Measurements from ENCODE around the gene SERPINB6. TPM values are rescaled to one million over a fixed set of nuclear protein-coding genes. Genes with fewer than 3 reads are reported as not detected.
A peak's percentile ranks its signal among the peaks of the same experiment; 100 is the strongest.
"Not testable (repeated sequence)": the region's sequence is repeated elsewhere in the genome, so short reads cannot be mapped to it uniquely, and the experiment has no call there.

SERPINB6 gene
- total and polyA plus RNA-seq, 8 donors: 79.1 to 281 (median 156) TPM

DNA sequence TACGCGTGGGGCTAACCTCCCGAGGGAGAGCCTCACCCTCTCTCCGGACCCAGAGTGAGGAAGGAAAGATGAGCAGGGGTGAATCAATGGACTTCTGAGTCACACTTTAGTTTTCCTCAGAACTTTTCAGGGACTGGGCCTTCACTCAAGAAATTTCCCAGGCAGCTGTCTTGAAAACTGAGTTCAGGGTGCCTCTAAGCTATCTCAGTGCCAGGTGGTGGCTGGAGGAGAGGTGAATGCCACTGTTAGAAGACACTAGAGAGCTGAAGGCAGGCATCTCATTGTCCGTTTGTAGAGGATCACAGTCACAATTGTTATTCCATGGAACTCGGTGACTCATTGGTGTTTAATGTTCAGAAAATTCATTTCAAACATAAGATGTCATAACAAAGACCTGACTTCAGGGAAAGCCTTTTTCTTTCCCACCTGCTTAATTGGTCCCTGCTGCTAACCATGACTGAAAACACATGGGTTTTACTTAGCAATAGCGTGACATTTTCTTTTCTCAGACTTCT, 5.3 kb upstream of the SERPINB6 start:
- intact Hi-C loops (cut with DNase I; ENCODE audit: low total_unique reads): no loop called here
- peaks cover 18 to 34% (median 20%) of the 10 kb centered on the region in 4 donors for H3K4me1 ChIP-seq
- TF ChIP-seq CTCF (IDR thresholded peaks at IDR 0.05) (no peak), POLR2AphosphoS5 (IDR thresholded peaks at IDR 0.05) (no peak), EP300 (IDR thresholded peaks at IDR 0.05) (no peak), POLR2A (IDR thresholded peaks at IDR 0.05) (no peak)
- no peak for DNase-seq
- no peak overlapping the region for H3K27ac ChIP-seq
- no peak overlapping the region for H3K4me3 ChIP-seq
- 62 to 83% (median 72%) methylated on average over 7 of the region's 7 CpGs for WGBS, 5 donors
- H3K27me3 ChIP-seq: no peaks in the 10 kb centered on the region
- H3K36me3 ChIP-seq: no peaks in the 10 kb centered on the region
- no peaks in the 10 kb centered on the region for H3K9me3 ChIP-seq

DNA sequence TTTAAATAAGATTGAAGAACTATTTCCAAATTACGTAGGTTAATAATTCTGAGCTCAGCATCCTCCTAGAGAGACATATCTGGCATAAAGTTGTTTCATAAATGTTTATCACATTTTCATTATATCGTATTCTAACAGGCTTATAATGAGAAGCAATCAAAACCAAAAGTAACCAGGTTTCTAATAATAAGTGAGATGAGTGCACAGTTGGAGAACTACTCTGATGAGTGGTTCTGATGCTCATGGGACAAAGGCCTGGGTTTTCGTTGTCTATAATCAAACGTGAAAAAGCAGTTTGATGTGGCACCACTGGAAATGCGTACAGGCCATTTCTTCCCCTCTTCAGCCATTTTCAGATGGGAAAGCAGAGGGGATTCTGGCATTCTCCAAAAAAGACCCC, 4.7 kb upstream of the SERPINB6 start:
- Histone ChIP-seq H3K4me3 (no peak overlapping the region), H3K27ac (no peak overlapping the region), H3K9me3 (no peaks in the 10 kb centered on the region), H3K4me1 (peaks cover 12 to 28% (median 16%) of the 10 kb centered on the region in 4 donors), H3K27me3 (no peaks in the 10 kb centered on the region), H3K36me3 (no peaks in the 10 kb centered on the region)
- DNase-seq: no peak
- intact Hi-C loops (cut with DNase I; ENCODE audit: low total_unique reads): no loop called here
- WGBS, 5 donors: 87 to 93% (median 93%) methylated on average over 5 of the region's 5 CpGs
- no peak for TF ChIP-seq EP300 (IDR thresholded peaks at IDR 0.05)
- no peak for TF ChIP-seq POLR2AphosphoS5 (IDR thresholded peaks at IDR 0.05)
- no peak for TF ChIP-seq CTCF (IDR thresholded peaks at IDR 0.05)
- no peak for TF ChIP-seq POLR2A (IDR thresholded peaks at IDR 0.05)

DNA sequence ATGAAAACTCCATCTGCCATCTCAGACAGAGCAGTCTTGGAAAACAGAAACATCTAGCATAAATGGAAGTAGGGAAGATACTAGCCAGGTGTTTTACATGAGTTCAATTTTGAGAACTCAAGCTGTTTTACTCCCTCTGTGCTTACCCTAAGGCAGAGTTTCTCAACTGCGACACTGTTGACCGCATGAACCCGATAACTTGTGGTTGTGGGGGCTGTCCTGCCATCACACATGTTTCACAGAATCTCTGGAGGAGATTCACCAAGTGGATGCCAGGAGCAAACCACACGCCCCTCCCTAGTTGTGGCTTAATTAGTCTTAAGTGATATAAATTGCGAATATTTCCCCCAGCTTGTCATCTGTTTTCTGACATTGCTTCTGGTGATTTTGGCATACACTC, 2.3 kb upstream of the SERPINB6 start:
- 77 to 90% (median 78%) methylated on average over 5 of the region's 5 CpGs for WGBS, 5 donors
- no peak overlapping the region for H3K4me3 ChIP-seq
- no peak overlapping the region for H3K27ac ChIP-seq
- no peaks in the 10 kb centered on the region for H3K27me3 ChIP-seq
- no peaks in the 10 kb centered on the region for H3K9me3 ChIP-seq
- peaks cover 15 to 30% (median 24%) of the 10 kb centered on the region in 4 donors for H3K4me1 ChIP-seq
- DNase-seq: no peak
- intact Hi-C loops (cut with DNase I; ENCODE audit: low total_unique reads): no loop called here
- no peaks in the 10 kb centered on the region for H3K36me3 ChIP-seq
- TF ChIP-seq EP300 (IDR thresholded peaks at IDR 0.05): no peak
- TF ChIP-seq CTCF (IDR thresholded peaks at IDR 0.05): no peak
- no peak for TF ChIP-seq POLR2A (IDR thresholded peaks at IDR 0.05)
- no peak for TF ChIP-seq POLR2AphosphoS5 (IDR thresholded peaks at IDR 0.05)

- H3K4me3 ChIP-seq; DNase-seq; H3K27ac ChIP-seq; H3K27me3 ChIP-seq; H3K9me3 ChIP-seq; H3K36me3 ChIP-seq; intact Hi-C loops (cut with DNase I; ENCODE audit: low total_unique reads): not testable (repeated sequence)
- peaks cover 15 to 34% (median 24%) of the 10 kb centered on the region in 4 donors for H3K4me1 ChIP-seq
- WGBS, 5 donors: 96 to 99% (median 97%) methylated on average over 6 of the region's 6 CpGs
Measured at GRCh38 chr6:2973180-2973579, 1.8 kb upstream of the SERPINB6 start.

GRCh38 chr6:2972685-2973084, 1.3 kb upstream of the SERPINB6 start:
- WGBS, 5 donors: 96 to 98% (median 97%) methylated on average over 5 of the region's 5 CpGs

GRCh38 chr6:2972219-2972487, 786 bp upstream of the SERPINB6 start:
- 11 to 72% (median 65%) methylated on average over 1 of the region's 1 CpG for WGBS, 5 donors
- H3K4me3 ChIP-seq: peak overlapping the region; percentile 57 to 89 (median 73)
- H3K36me3 ChIP-seq; H3K9me3 ChIP-seq; intact Hi-C loops (cut with DNase I; ENCODE audit: low total_unique reads); DNase-seq; H3K27me3 ChIP-seq: not testable (repeated sequence)
- peaks cover 15 to 41% (median 28%) of the 10 kb centered on the region in 4 donors for H3K4me1 ChIP-seq
- H3K27ac ChIP-seq: peak overlapping the region; percentile 97 to 99 (median 98)

More at GRCh38 chr6:2972685-2973084, 1.3 kb upstream of the SERPINB6 start:
- H3K27me3 ChIP-seq; H3K4me3 ChIP-seq; DNase-seq; intact Hi-C loops (cut with DNase I; ENCODE audit: low total_unique reads); H3K36me3 ChIP-seq; H3K9me3 ChIP-seq: not testable (repeated sequence)
- peaks cover 15 to 35% (median 26%) of the 10 kb centered on the region in 4 donors for H3K4me1 ChIP-seq
- H3K27ac ChIP-seq: peak overlapping the region in 3 of 5 donors; percentile 97 to 99 (median 98)

Measured in stomach (tissue), 9 donors.